Trophoblast cell (in vitro differentiated cells and primary cell): ENCODE data around the gene MRPL4.

Source experiments
- DNase-seq, 2 donors: peaks; one replicate each; pipeline ENCODE4 v3.0.0-alpha.2; 2016
- H2AFZ ChIP-seq: 2 replicates; pipeline ENCODE4 v1.6.1; 2013; ENCODE audit warnings: low read length, moderate library complexity, mild to moderate bottlenecking; ENCODE audit not compliant: insufficient read depth, poor library complexity
- H2AK5ac ChIP-seq: 2 replicates; pipeline ENCODE4 v1.6.1; 2013; ENCODE audit warnings: mild to moderate bottlenecking, low read length
- H2BK120ac ChIP-seq: 2 replicates; pipeline ENCODE4 v1.6.1; 2013; ENCODE audit warnings: low read length, mild to moderate bottlenecking, moderate library complexity; ENCODE audit not compliant: insufficient read depth, poor library complexity
- H2BK12ac ChIP-seq: 2 replicates; pipeline ENCODE4 v1.6.1; 2013; ENCODE audit warnings: mild to moderate bottlenecking, low read length, moderate library complexity
- H2BK5ac ChIP-seq: 2 replicates; pipeline ENCODE4 v1.6.1; 2013; ENCODE audit warnings: low read length, low read depth, moderate library complexity, mild to moderate bottlenecking; ENCODE audit not compliant: poor library complexity
- H3K14ac ChIP-seq: 2 replicates; pipeline ENCODE4 v1.6.1; 2013; ENCODE audit warnings: mild to moderate bottlenecking, low read length
- H3K18ac ChIP-seq: 2 replicates; pipeline ENCODE4 v1.6.1; 2013; ENCODE audit warnings: mild to moderate bottlenecking, low read length
- H3K23ac ChIP-seq: 2 replicates; pipeline ENCODE4 v1.6.1; 2013; ENCODE audit warnings: low read length
- H3K27ac ChIP-seq: 2 replicates; pipeline ENCODE4 v1.5.1; 2013; ENCODE audit warnings: low read depth, mild to moderate bottlenecking, inconsistent platforms, low read length, moderate library complexity
- H3K27me3 ChIP-seq: 2 replicates; pipeline ENCODE4 v1.6.1; 2013; ENCODE audit warnings: inconsistent platforms, mild to moderate bottlenecking, low read length, moderate library complexity; ENCODE audit not compliant: insufficient read depth
- H3K36me3 ChIP-seq, 2 experiments: 1 replicate in 1 of 2; 2 replicates in 1 of 2; pipeline ENCODE4 v1.6.1; 2013; ENCODE audit warnings: low read length in 2 of 2, mild to moderate bottlenecking in 2 of 2, moderate library complexity in 1 of 2; ENCODE audit not compliant: insufficient read depth in 2 of 2, control insufficient read depth in 1 of 2
- H3K4ac ChIP-seq: 2 replicates; pipeline ENCODE4 v1.6.1; 2013; ENCODE audit warnings: low read depth, mild to moderate bottlenecking, low read length, moderate library complexity
- H3K4me1 ChIP-seq, 2 experiments: 1 replicate in 1 of 2; 2 replicates in 1 of 2; pipeline ENCODE4 v1.6.1; 2013; ENCODE audit warnings: low read length in 2 of 2, mild to moderate bottlenecking in 2 of 2, moderate library complexity in 1 of 2; ENCODE audit not compliant: insufficient read depth in 2 of 2, control insufficient read depth in 1 of 2
- H3K4me2 ChIP-seq: 2 replicates; pipeline ENCODE4 v1.6.1; 2013; ENCODE audit warnings: inconsistent platforms, mild to moderate bottlenecking, low read length, moderate library complexity
- H3K4me3 ChIP-seq: 2 replicates; pipeline ENCODE4 v1.5.1; 2013; ENCODE audit warnings: mild to moderate bottlenecking, low read depth, low read length, inconsistent platforms
- H3K79me1 ChIP-seq: one replicate; pipeline ENCODE4 v1.6.1; 2013; ENCODE audit warnings: low read length
- H3K79me2 ChIP-seq: 2 replicates; pipeline ENCODE4 v1.6.1; 2013; ENCODE audit warnings: low read length, mild to moderate bottlenecking; ENCODE audit not compliant: control insufficient read depth, insufficient read depth, poor library complexity
- H3K9ac ChIP-seq: 2 replicates; pipeline ENCODE4 v1.6.1; 2013; ENCODE audit warnings: mild to moderate bottlenecking, low read length
- H3K9me3 ChIP-seq: 2 replicates; pipeline ENCODE4 v1.6.1; 2013; ENCODE audit warnings: low read depth, mild to moderate bottlenecking, control low read depth, inconsistent platforms, low read length; ENCODE audit not compliant: insufficient read depth
- H4K12ac ChIP-seq: 2 replicates; pipeline ENCODE4 v1.6.1; 2013; ENCODE audit warnings: low read depth, mild to moderate bottlenecking, low read length, moderate library complexity
- H4K8ac ChIP-seq: 2 replicates; pipeline ENCODE4 v1.6.1; 2013; ENCODE audit warnings: low read depth, mild to moderate bottlenecking, low read length, moderate library complexity
- H4K91ac ChIP-seq: one replicate; pipeline ENCODE4 v1.6.1; 2013; ENCODE audit warnings: low read depth, mild to moderate bottlenecking, low read length, moderate library complexity
- WGBS: extraction: QIAGEN DNeasy Blood & Tissue Kit; methylation state at CpG from one replicate; pipeline ENCODE4 v1.1.7; 2013; ENCODE audit warnings: missing lambda C conversion rate; ENCODE audit not compliant: insufficient read length, insufficient coverage; ENCODE audit errors: extremely low coverage; 5-methylcytosine and 5-hydroxymethylcytosine counted together

The MRPL4 gene

DNA sequence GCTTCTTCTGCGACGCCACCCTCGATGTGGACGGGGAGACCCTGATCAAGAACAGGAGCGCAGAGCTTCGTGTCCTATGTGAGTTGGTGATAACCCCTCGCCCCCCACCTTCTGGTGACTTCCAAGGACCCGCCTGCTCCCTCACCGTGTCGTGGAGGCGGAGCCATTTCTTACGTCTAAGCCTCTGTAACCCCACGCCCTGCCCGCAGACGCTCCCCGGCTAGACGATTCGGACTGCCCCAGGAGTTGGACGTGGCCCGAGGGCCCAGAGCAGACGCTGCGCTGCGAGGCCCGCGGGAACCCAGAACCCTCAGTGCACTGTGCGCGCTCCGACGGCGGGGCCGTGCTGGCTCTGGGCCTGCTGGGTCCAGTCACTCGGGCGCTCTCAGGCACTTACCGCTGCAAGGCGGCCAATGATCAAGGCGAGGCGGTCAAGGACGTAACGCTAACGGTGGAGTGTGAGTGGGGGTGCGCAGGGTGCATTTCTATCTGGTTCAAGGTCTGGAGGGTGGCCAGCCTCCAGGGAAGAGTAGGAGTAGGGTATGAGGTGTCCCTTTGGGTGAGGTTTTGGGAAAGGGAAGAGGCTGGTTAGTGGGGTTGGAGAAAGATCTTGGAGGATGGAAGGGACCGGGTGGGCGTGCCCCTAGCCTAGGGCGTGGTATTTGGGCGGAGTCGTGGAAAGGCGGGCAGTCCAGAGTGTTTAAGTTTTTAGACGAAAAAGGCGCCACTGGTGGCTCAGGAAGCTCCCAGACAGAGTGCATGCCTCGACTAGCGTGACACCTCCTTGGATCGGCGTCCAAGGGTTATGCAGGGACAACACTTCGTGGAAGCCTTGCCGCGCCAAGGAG, 41.0 kb downstream of the MRPL4 start:
- no peak overlapping the region for H2BK120ac ChIP-seq
- H4K91ac ChIP-seq: no peak overlapping the region
- no CpG with 5 or more reads among the region's 56 CpGs for WGBS

DNA sequence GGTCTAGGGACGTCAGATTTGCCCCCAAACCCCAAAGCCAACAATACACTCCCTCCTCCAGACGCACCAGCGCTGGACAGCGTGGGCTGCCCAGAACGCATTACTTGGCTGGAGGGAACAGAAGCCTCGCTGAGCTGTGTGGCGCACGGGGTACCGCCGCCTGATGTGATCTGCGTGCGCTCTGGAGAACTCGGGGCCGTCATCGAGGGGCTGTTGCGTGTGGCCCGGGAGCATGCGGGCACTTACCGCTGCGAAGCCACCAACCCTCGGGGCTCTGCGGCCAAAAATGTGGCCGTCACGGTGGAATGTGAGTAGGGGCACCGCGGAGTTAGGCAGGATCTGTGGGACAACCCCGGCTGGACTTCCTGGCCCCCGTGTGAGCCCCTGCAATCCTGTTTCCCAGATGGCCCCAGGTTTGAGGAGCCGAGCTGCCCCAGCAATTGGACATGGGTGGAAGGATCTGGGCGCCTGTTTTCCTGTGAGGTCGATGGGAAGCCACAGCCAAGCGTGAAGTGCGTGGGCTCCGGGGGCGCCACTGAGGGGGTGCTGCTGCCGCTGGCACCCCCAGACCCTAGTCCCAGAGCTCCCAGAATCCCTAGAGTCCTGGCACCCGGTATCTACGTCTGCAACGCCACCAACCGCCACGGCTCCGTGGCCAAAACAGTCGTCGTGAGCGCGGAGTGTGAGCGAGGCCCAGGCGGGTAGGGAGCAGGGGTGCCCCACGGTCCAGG, 41.8 kb downstream of the MRPL4 start:
- no CpG with 5 or more reads among the region's 49 CpGs for WGBS
- no peak overlapping the region for H3K23ac ChIP-seq
- no peaks in the 10 kb centered on the region for H3K79me1 ChIP-seq
- H3K4ac ChIP-seq: no peak overlapping the region
- no peak overlapping the region for H2AFZ ChIP-seq
- no peak overlapping the region for H3K14ac ChIP-seq
- no peak overlapping the region for H3K9ac ChIP-seq
- no peak overlapping the region for H2AK5ac ChIP-seq
- no peak overlapping the region for H4K12ac ChIP-seq
- H3K9me3 ChIP-seq: peaks cover 46% of the 10 kb centered on the region
- no peak overlapping the region for H2BK120ac ChIP-seq
- H2BK12ac ChIP-seq: no peak overlapping the region
- H3K79me2 ChIP-seq: no peaks in the 10 kb centered on the region
- no peak overlapping the region for H3K27ac ChIP-seq
- H3K4me3 ChIP-seq: no peak overlapping the region
- no peaks in the 10 kb centered on the region for H3K36me3 ChIP-seq
- H3K4me2 ChIP-seq: no peak overlapping the region
- DNase-seq: no peak
- H3K18ac ChIP-seq: no peak overlapping the region
- H2BK5ac ChIP-seq: no peak overlapping the region
- peaks cover 80% of the 10 kb centered on the region for H3K27me3 ChIP-seq
- H4K91ac ChIP-seq: no peak overlapping the region
- peaks cover 15 to 36% of the 10 kb centered on the region in 2 experiments for H3K4me1 ChIP-seq
- H4K8ac ChIP-seq: no peak overlapping the region

More for the DNA sequence above, 41.0 kb downstream of the MRPL4 start:
- H2AK5ac ChIP-seq: no peak overlapping the region
- no peak overlapping the region for H3K27ac ChIP-seq
- DNase-seq: peak in 1 of 2 donors; percentile 24
- peaks cover 16 to 38% of the 10 kb centered on the region in 2 experiments for H3K4me1 ChIP-seq
- H3K27me3 ChIP-seq: peaks cover 87% of the 10 kb centered on the region
- H4K12ac ChIP-seq: no peak overlapping the region
- H4K8ac ChIP-seq: no peak overlapping the region
- peak overlapping the region; percentile 17 for H3K4me2 ChIP-seq
- H3K4me3 ChIP-seq: peak overlapping the region; percentile 1
- H3K9me3 ChIP-seq: peaks cover 47% of the 10 kb centered on the region
- no peak overlapping the region for H3K4ac ChIP-seq
- no peaks in the 10 kb centered on the region for H3K79me1 ChIP-seq
- H3K36me3 ChIP-seq: no peaks in the 10 kb centered on the region
- no peak overlapping the region for H3K23ac ChIP-seq
- H3K14ac ChIP-seq: no peak overlapping the region
- no peaks in the 10 kb centered on the region for H3K79me2 ChIP-seq
- no peak overlapping the region for H3K18ac ChIP-seq
- H2BK12ac ChIP-seq: no peak overlapping the region
- H3K9ac ChIP-seq: no peak overlapping the region
- no peak overlapping the region for H2BK5ac ChIP-seq
- H2AFZ ChIP-seq: no peak overlapping the region

DNA sequence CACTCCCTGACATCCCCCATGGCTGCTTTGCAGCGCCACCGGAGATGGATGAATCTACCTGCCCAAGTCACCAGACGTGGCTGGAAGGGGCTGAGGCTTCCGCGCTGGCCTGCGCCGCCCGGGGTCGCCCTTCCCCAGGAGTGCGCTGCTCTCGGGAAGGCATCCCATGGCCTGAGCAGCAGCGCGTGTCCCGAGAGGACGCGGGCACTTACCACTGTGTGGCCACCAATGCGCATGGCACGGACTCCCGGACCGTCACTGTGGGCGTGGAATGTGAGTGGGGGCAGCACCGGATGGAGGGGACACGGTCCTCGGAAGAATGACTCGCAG, 42.3 kb downstream of the MRPL4 start:
- no peak overlapping the region for H2BK120ac ChIP-seq

GRCh38 chr19:10295305-10295846, 43.4 kb downstream of the MRPL4 start:
- Histone ChIP-seq H3K79me2 (no peaks in the 10 kb centered on the region), H3K36me3 (no peaks in the 10 kb centered on the region), H3K79me1 (no peaks in the 10 kb centered on the region), H2BK120ac (no peak overlapping the region), H2AFZ (no peak overlapping the region), H3K27ac (no peak overlapping the region), H2BK12ac (no peak overlapping the region), H4K12ac (no peak overlapping the region), H3K4me3 (peak overlapping the region; percentile 37), H3K14ac (no peak overlapping the region), H3K9me3 (peaks cover 37% of the 10 kb centered on the region), H4K8ac (no peak overlapping the region), H3K9ac (no peak overlapping the region), H2AK5ac (no peak overlapping the region), H4K91ac (no peak overlapping the region), H3K4ac (no peak overlapping the region), H3K23ac (no peak overlapping the region), H3K18ac (no peak overlapping the region), H3K4me1 (peaks cover 9 to 28% of the 10 kb centered on the region in 2 experiments), H3K4me2 (peak overlapping the region; percentile 49), H2BK5ac (no peak overlapping the region), H3K27me3 (peaks cover 64% of the 10 kb centered on the region)
- peak in 1 of 2 donors; percentile 27 for DNase-seq
- WGBS: no CpG with 5 or more reads among the region's 48 CpGs

More for the DNA sequence above, 42.3 kb downstream of the MRPL4 start:
- H3K4me2 ChIP-seq: no peak overlapping the region
- peaks cover 40% of the 10 kb centered on the region for H3K9me3 ChIP-seq
- no peak overlapping the region for H3K14ac ChIP-seq
- no peak overlapping the region for H3K4me3 ChIP-seq
- H2BK5ac ChIP-seq: no peak overlapping the region
- no peak overlapping the region for H3K9ac ChIP-seq
- no peak overlapping the region for H3K4ac ChIP-seq
- DNase-seq: no peak
- no peak overlapping the region for H2BK12ac ChIP-seq
- H3K36me3 ChIP-seq: no peaks in the 10 kb centered on the region
- no peak overlapping the region for H3K27ac ChIP-seq
- H3K23ac ChIP-seq: no peak overlapping the region
- H3K18ac ChIP-seq: no peak overlapping the region
- H3K27me3 ChIP-seq: peaks cover 74% of the 10 kb centered on the region
- no peaks in the 10 kb centered on the region for H3K79me2 ChIP-seq
- WGBS: no CpG with 5 or more reads among the region's 25 CpGs
- H2AFZ ChIP-seq: no peak overlapping the region
- peaks cover 9 to 31% of the 10 kb centered on the region in 2 experiments for H3K4me1 ChIP-seq
- no peak overlapping the region for H2AK5ac ChIP-seq
- H4K91ac ChIP-seq: no peak overlapping the region
- no peaks in the 10 kb centered on the region for H3K79me1 ChIP-seq
- H4K12ac ChIP-seq: no peak overlapping the region
- no peak overlapping the region for H4K8ac ChIP-seq
